Putamen (tissue), 1 donor: ENCODE data around the gene RSL24D1.
"Not testable (repeated sequence)": the region's sequence is repeated elsewhere in the genome, so short reads cannot be mapped to it uniquely, and the experiment has no call there.

Source experiments
- DNase-seq: peaks from one replicate; pipeline ENCODE4 v3.0.0-alpha.2; 2016; ENCODE audit warnings: low spot score

RSL24D1 gene

DNA sequence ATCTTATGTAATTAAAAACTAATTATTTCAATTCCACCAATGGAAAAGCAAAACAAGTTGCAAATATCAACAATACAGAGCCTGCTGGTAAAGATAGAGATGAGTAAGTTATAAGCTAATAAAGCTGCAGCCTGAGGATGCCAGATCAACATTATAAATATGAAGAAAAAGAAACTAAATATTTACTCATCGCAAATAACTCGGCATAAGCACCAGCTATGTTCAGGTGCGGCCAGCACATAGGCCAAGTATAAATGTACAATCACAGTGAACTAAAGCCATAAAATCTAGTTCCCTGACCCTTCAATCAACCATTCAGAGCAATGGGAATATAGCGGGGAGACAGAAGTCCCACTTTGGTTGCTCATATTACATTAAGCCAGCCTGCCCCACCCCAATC is 7.7 kb upstream of the RSL24D1 start:
- no peak for DNase-seq

DNA sequence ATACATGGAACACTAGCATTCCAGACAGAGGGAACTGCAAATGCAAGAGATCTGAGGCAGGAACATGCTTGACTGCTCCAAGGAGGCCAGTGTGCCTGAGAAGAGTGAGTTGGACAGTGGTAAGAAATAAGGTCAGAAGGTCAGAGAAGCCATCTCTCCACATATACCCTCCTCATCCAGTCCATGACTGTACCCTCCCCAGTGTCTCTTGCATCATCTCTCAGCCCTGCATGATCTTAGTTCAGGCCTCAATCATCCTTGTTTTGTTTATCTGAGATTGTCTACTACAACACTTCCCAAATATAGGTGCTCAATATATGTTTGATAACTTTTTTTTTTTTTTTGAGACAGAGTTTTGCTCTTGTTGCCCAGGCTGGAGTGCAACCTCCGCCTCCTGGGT is 5.5 kb upstream of the RSL24D1 start:
- no peak for DNase-seq

DNA sequence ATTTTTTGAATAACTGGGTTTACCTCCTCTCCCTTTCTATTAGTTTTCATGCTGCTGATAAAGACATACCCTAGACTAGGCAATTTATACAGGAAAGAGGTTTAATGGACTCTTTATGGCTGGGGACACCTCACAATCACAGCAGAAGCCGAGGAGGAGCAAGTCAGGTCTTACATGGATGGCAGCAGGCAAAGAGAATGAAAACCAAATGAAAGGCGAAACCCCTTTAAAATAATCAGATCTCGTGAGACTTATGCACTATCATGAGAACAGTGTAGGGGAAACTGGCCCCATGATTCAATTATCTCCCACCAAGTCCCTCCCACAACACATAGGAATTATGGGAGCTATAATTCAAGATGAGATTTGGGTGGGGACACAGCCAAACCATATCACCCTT is 2.0 kb upstream of the RSL24D1 start:
- DNase-seq = no peak

DNA sequence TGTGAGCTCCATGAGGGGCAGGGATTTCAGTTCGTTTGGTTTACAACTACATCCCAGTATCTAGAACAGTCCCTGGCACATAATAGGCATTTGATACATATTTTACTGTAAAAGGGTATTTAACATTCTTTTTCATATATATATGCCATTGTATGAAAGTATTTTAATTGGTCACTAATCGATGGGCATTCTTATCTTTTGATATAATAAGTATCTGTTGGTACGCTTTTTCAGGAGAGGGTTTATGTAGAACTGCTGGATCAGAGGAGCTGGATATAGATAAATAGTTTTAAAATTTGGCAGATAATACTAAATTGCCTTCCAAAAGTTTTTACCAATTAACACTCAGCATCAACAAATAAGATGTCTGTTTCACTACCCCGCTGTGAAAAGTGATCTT is 978 bp upstream of the RSL24D1 start:
- no peak for DNase-seq

DNA sequence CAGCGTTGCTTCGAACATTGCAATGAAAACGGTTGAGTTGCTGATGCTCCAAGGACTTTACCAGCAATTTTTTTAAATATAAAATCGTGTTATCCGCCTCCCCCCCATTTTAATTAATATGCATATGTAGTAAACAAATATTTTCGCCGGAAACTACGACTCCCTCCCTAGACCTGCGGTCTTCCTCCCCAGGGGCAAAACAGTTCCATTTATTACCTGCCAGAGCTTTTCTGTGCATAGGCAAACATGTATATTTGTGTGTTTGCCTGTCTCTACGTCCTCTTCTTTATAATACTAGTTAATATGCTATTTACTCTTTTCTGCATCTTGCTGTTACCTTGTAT is 593 bp upstream of the RSL24D1 start:
- DNase-seq = no peak

DNA sequence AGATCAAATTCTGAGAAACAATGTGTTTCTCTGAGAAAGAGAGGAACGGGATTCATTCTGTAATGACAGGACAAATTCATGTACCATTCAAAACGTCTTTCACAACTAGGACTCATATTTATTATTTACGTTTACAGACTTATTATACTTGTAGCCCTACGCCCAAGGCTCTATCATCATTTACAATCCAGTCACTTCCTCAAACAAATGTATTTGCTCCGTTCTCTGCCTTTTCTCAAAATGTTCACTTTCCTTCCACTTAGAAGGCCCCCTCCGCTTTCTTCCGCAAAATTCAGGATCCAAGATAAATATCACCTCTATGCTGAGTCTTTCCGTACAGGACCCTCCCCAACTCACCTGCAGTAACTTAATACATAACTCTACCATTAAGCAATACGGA is 745 bp downstream of the RSL24D1 start:
- DNase-seq = no peak

DNA sequence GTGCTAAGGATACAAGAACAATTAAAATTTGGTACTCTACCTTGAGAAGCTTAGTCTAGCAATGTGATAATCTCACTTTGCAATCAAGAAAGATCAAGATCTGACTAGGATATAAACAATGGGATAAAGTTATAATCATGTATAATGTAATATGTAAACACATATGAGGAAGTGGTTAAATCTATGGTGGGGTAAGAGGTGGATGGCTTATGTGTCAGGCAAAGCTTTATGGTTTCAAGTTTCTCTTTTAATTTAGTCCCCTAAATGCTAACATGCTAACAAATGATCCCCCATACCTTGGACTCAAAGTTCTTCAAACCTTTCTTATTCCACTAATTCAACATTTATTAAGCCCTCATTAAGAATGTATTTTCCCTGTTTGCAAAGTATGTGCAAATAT is 2.5 kb downstream of the RSL24D1 start:
- no peak for DNase-seq

DNA sequence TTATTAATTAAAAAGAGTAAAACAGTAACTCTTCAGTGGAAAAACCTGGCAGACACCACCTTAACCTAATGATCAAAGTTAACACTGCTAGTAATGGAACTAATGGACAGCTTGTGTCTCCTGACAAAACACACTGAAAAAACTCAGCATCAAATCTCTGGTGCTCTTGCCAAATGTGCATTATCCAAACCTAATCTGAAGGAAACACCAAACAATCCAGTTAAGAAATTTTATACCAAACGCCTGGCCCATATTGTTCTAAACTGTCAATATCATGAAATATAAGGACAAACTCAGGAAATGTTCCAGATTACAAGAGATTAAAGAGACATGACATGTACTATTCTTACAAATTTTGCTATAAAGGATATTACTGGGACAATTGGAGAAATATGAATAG is 10.4 kb downstream of the RSL24D1 start:
- DNase-seq = no peak

DNA sequence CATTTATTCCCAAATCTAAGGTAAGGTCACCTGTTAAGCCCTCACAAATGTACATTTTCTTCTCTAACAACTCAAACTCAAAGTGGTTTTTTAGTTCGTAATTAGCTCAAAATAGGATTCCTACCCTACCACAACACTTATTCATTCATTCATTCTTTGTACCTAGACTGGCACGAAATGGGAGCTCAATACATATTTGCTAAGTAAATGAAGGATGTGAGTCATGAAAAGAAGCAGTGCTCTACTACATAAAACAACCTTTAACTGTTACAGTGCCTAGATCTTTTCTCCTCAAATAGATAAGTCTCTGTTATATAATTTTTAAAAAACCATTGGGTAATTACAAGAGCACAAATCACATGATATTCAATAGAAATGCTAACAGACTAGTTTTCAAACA is 13.1 kb downstream of the RSL24D1 start:
- no peak for DNase-seq

DNA sequence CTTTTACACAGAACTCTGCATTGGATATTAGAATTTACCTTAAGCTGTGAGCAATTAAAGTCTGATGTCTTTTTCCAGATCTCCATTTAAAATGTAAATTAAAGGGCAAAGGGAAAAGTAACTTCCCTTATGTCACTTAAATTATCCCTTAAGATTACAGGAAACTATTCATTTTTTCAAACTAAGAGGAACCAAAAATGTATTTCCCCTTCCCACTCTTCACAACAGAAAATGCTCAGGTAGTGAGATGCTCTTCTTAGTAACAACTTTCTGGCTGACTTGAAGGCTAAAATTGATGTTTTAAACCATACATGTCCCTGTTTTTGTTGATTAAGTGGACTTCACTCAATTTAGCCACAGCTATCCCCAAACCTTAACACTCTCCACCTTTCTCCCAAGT is 17.6 kb downstream of the RSL24D1 start:
- no peak for DNase-seq

DNA sequence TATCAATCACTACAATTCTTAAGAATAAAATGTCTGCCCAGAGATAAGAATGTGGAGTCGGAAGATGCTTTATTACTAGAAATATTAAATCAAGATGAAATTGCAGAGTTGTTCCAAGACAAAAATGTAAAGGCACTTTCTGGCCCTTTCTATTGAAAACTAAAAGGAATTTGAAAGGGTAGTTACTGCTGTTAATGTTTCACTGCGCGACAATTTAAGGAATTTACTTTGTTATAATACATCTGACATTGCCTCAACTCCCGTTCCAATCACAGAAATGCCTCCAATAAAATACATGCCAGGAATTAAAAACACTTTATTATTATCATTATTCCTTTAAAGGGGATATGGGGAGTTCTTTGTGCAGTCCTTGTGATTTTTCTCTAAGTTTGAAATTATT is 26.4 kb downstream of the RSL24D1 start:
- DNase-seq = no peak

DNA sequence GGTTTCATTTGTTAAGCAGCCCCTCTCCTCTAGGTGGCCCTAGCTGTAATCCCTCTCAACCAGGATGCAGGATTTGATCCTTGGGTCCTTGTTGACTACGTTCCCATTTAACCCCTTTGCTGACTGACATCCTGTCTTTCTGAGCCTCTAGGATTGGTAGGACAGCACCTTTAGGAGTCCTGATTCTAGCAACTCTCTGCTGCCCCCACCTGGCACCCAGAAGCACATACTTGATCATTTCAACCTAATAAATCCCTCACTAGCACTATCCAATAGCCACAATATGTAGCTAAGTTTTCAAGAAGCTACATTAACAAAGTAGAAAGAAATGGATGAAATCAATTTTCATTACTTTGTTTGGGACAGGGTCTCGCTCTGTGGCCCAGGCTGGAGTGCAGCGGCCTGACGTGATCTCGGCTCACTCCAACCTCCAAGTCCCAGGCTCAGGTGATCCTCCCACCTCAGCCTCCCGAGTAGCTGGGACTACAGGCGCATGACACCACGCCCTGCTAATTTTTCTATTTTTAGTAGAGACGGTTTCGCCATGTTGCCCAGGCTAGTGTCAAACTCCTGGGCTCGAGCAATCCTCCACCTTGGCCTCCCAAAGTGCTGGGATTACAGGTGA is 28.3 kb downstream of the RSL24D1 start:
- peak; percentile 42 for DNase-seq

DNA sequence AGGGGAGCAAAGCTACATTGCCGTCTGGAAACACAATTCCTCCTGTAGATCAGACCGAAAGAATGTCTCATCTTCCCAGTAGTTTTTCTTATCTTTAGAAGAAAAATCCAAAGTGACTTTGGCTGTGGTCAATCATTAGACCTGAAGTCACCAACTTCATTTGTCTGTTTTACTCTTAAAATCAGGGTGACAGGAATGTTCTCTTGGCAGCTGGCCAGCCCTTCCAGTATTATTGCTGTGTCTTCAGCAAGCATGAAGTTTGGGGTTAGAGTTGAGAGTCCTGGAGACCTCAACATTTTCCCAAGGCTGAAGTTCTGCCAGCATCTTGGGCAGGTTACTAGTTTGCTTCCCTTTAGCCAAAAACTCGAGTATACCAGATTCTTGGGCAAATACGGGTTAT is 32.5 kb downstream of the RSL24D1 start:
- DNase-seq = no peak

DNA sequence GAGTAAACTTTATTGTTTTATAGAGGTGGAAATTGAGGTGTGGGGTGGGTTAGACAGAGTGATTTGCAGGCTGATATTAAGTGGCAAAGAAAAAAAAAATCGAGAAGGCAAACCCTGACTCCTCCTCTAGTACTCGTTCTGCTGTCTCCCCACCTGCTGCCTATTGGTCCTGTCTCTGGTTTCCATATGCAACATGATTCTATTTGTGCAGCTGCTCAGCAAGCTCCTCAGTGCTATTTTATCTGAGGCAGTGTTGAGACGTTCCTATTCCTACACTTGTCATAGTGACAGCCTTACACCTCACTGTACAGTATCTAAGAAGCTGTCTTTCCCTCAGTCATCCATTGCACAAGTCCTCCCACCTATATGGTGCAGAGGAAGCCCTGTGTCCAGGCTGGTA is 45.1 kb downstream of the RSL24D1 start:
- DNase-seq = no peak

DNA sequence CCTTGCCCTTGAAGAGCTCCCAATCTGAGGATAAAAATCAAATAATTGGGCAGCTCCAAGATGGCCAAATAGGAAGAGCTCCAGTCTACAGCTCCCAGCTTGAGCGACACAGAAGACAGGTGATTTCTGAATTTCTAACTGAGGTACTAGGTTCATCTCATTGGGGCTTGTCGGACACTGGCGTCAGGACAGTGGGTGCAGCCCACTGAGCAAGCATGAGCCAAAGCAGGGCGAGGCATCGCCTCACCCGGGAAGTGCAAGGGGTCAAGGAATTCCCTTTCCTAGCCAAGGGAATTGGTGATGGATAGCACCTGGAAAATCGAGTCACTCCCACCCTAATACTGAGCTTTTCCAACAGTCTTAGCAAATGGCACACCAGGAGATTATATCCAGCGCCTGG is 53.6 kb downstream of the RSL24D1 start:
- DNase-seq = not testable (repeated sequence)

DNA sequence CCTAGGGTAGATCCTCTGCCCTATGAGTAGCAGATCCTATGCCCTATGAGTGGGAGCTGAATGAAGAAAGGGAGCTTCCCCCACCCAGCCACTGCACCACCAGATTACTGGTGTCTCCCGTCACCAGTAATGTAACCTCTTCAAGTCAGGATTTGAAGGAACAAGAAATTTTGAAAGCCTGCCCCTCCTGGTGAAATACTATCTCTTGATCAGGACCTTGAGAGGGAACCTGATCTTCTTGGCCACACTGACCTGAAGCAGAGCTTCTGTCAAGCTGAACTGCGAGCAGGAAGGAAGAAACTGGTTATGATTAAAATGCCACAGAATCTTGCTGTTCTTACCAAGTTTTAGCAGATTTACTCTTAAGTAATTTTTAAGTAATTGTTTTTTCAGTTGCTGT is 62.8 kb downstream of the RSL24D1 start:
- DNase-seq = no peak

DNA sequence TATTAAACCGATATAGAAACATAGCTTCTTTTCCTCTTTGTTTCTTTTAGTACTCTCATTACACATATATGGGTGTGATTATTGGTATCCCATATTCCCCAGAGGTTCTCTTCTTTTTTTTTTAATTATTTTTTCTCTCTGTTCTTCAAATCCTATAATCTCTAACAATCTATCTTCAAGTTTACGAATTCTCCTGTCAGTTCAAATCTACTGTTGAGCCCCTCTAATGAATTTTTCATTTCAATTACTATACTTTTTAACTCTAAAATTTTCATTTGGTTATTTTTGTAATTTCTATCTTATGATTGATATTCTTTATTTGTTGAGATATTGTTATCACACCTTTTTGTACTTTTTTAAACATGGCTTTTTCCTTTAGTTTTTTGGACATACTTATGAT is 64.1 kb downstream of the RSL24D1 start:
- DNase-seq = no peak
